ENCODE results near the gene MKRN2.

GRCh38 chr3:12585970-12586369, 29.1 kb downstream of the MKRN2 start:
- TF ChIP-seq CTCF (conservative IDR thresholded peaks at IDR 0.05; ENCODE audit: low read length) (no peak), EZH2phosphoT487 (IDR thresholded peaks at IDR 0.05; ENCODE audit: borderline replicate concordance, low read depth, low read length) (no peak)
